GM23338 (cell line): ENCODE measurements around the gene GRIA3.

Experiments used
- EZH2phosphoT487 ChIP-seq: fragments of 200-600 bp; sonication (generic); IDR thresholded peaks from one replicate; pipeline ENCODE4 v1.8.1; 2018; ENCODE audit warnings: antibody characterized with exemption; ENCODE audit not compliant: unreplicated experiment
- JUNB ChIP-seq: IDR thresholded peaks from one replicate; pipeline ENCODE4 v1.6.1; 2016; ENCODE audit warnings: antibody characterized with exemption; ENCODE audit not compliant: unreplicated experiment
- NANOG ChIP-seq: IDR thresholded peaks from 2 replicates; pipeline ENCODE4 v1.6.1; 2016; ENCODE audit warnings: antibody characterized with exemption, borderline replicate concordance
- POLR2AphosphoS5 ChIP-seq: IDR thresholded peaks from 2 replicates; pipeline ENCODE4 v1.6.1; 2016; ENCODE audit warnings: antibody characterized with exemption, low read depth
- STAT1 ChIP-seq: IDR thresholded peaks from one replicate; pipeline ENCODE4 v1.6.1; 2016; ENCODE audit warnings: antibody characterized with exemption; ENCODE audit not compliant: unreplicated experiment
- TF ChIP-seq, protein P1 (sequence below), 2 experiments: fragments of 200-600 bp in 1 of 2; sonication (generic) in 1 of 2; conservative IDR thresholded peaks; 2 replicates each; pipeline versions ENCODE4 v1.5.1 to v1.6.1; 2016 to 2017; ENCODE audit warnings: antibody characterized with exemption in 2 of 2, low read depth in 2 of 2, mild to moderate bottlenecking in 2 of 2, moderate library complexity in 1 of 2

DNA sequence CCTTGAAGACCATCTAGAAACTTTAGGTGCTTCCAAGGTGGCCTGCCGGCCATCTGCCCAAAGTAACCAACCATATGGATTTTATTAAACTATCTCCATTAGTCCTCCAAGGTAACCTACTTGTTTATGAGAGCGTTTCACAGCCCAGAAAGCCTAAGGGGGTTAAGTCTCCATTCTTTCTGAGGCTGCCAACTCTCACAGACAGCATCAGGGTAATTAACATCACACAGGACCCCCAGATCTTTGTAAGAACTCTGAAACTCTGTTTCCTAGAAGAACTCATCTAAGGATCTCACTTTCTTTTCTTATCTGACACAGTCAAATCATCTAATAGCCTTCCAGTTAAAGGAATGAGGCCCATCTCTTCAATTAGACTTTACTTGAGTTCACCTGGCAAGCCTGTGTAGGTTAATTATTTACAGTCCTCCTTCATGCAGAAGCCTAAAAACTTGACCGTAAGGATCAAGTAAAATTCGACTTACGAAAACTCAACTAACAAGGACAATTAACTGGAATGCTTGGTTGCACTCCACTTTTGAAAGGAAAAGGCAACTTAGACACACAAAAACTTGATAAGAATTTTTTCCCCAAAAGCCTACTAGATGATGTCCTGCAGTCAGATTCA lies 252.5 kb downstream of the GRIA3 start:
- TF ChIP-seq, protein P1, sequence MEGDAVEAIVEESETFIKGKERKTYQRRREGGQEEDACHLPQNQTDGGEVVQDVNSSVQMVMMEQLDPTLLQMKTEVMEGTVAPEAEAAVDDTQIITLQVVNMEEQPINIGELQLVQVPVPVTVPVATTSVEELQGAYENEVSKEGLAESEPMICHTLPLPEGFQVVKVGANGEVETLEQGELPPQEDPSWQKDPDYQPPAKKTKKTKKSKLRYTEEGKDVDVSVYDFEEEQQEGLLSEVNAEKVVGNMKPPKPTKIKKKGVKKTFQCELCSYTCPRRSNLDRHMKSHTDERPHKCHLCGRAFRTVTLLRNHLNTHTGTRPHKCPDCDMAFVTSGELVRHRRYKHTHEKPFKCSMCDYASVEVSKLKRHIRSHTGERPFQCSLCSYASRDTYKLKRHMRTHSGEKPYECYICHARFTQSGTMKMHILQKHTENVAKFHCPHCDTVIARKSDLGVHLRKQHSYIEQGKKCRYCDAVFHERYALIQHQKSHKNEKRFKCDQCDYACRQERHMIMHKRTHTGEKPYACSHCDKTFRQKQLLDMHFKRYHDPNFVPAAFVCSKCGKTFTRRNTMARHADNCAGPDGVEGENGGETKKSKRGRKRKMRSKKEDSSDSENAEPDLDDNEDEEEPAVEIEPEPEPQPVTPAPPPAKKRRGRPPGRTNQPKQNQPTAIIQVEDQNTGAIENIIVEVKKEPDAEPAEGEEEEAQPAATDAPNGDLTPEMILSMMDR (conservative IDR thresholded peaks at IDR 0.05; ENCODE audit: low read depth in 2 of 2), result no peak
- TF ChIP-seq EZH2phosphoT487 (no peak), POLR2AphosphoS5 (no peak), NANOG (no peak), JUNB (no peak), STAT1 (no peak)
